Measurements from ENCODE around the gene HOXB6.

GRCh38 chr17:48598736-48599135 is 6.0 kb downstream of the HOXB6 start:
- TF ChIP-seq CTCF (IDR thresholded peaks at IDR 0.05) (no peak), POLR2A (IDR thresholded peaks at IDR 0.05) (no peak), EP300 (IDR thresholded peaks at IDR 0.05) (no peak)

Data from ovary (tissue), 3 donors.